Measurements from ENCODE around the gene MPZL3. TPM values are rescaled to one million over a fixed set of nuclear protein-coding genes. Genes with fewer than 3 reads are reported as not detected.

The MPZL3 gene
- polyA plus RNA-seq, 1 of the 3 experiments (the other 2 are of a cell fraction), result 0.38 TPM

DNA sequence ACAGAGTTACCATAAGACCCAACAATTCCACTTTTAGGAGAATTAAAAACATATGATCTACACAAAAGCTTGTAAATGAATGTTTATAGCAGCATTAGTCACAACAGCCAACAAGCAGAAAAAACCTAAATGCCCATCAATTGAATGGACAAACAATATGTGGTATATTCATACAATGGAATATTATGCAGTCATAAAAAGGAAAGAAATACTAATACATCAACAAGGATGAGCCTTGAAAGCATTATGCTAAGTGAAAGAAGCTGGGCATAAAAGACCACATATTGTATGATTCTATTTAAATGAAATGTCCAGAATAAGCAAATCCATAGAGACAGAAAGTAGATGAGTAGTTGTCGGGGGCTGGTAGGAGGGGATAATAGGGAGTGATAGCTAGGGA lies 7.0 kb upstream of the MPZL3 start:
- H3K36me3 ChIP-seq (replicated peaks in 1 of 2; ENCODE audit: control insufficient read depth in 1 of 2, insufficient read depth in 2 of 2, low read length in 1 of 2), result no peaks in the 10 kb centered on the region
- peaks cover 6% of the 10 kb centered on the region; the same call in 1 of the 2 replicates for H3K27me3 ChIP-seq (ENCODE audit: insufficient read depth)
- no peak overlapping the region for H3K4me2 ChIP-seq
- H3K4me3 ChIP-seq (ENCODE audit: low read depth in 2 of 2, low read length in 1 of 2), result no peak overlapping the region
- H2AFZ ChIP-seq (ENCODE audit: low read depth), result no peak overlapping the region
- no peaks in the 10 kb centered on the region for H4K20me1 ChIP-seq (ENCODE audit: insufficient read depth)
- H3K79me2 ChIP-seq (ENCODE audit: insufficient read depth), result no peaks in the 10 kb centered on the region
- no peaks in the 10 kb centered on the region for H3K9me2 ChIP-seq
- H3K9me3 ChIP-seq, result no peaks in the 10 kb centered on the region
- H3K27ac ChIP-seq (ENCODE audit: low read depth in 2 of 2, low read length in 1 of 2), result no peak overlapping the region
- H3K4me1 ChIP-seq (ENCODE audit: control insufficient read depth in 1 of 2, insufficient read depth in 2 of 2, low read depth in 1 of 2, low read length in 1 of 2), result no peaks in the 10 kb centered on the region
- H3K9ac ChIP-seq, result no peak overlapping the region
- ChIA-PET CTCF (no interaction called here), POLR2A (no interaction called here)
- no peak for DNase-seq
- 80% methylated on average over 1 of the region's 1 CpG for WGBS (ENCODE audit: low lambda C conversion rate)
- TF ChIP-seq EZH2phosphoT487 (IDR thresholded peaks at IDR 0.05; ENCODE audit: borderline replicate concordance, low read depth) (no peak), NFIC (IDR thresholded peaks at IDR 0.05; ENCODE audit: borderline replicate concordance) (no peak), RCOR1 (IDR thresholded peaks at IDR 0.05; ENCODE audit: low read length) (no peak), FOSL2 (IDR thresholded peaks at IDR 0.05; ENCODE audit: borderline replicate concordance, low read depth) (no peak), MXI1 (IDR thresholded peaks at IDR 0.05; ENCODE audit: low read depth, low read length) (no peak), NRF1 (IDR thresholded peaks at IDR 0.05; ENCODE audit: low read depth, low read length) (no peak), SIN3A (IDR thresholded peaks at IDR 0.05; ENCODE audit: borderline replicate concordance, low read depth, low read length) (no peak), GATA2 (CRISPR knock-in tag; IDR thresholded peaks at IDR 0.05) (no peak), FOXJ3 (CRISPR knock-in tag; IDR thresholded peaks at IDR 0.05) (no peak), RFX5 (IDR thresholded peaks at IDR 0.05; ENCODE audit: low read length) (no peak), CHD2 (IDR thresholded peaks at IDR 0.05; ENCODE audit: low read length, partially characterized antibody) (no peak), FOXM1 (IDR thresholded peaks at IDR 0.05; ENCODE audit: low read depth) (no peak), POLR2AphosphoS5 (IDR thresholded peaks at IDR 0.05; ENCODE audit: low read depth, low read length) (no peak), JUND (IDR thresholded peaks at IDR 0.05) (no peak), RAD21 (IDR thresholded peaks at IDR 0.05; ENCODE audit: low read length) (no peak), YY1 (IDR thresholded peaks at IDR 0.05; ENCODE audit: low read depth) (no peak)
- TF ChIP-seq, protein P1, sequence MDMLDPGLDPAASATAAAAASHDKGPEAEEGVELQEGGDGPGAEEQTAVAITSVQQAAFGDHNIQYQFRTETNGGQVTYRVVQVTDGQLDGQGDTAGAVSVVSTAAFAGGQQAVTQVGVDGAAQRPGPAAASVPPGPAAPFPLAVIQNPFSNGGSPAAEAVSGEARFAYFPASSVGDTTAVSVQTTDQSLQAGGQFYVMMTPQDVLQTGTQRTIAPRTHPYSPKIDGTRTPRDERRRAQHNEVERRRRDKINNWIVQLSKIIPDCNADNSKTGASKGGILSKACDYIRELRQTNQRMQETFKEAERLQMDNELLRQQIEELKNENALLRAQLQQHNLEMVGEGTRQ (IDR thresholded peaks at IDR 0.05; ENCODE audit: borderline replicate concordance, low read depth, low read length), result no peak
- TF ChIP-seq, protein P2, sequence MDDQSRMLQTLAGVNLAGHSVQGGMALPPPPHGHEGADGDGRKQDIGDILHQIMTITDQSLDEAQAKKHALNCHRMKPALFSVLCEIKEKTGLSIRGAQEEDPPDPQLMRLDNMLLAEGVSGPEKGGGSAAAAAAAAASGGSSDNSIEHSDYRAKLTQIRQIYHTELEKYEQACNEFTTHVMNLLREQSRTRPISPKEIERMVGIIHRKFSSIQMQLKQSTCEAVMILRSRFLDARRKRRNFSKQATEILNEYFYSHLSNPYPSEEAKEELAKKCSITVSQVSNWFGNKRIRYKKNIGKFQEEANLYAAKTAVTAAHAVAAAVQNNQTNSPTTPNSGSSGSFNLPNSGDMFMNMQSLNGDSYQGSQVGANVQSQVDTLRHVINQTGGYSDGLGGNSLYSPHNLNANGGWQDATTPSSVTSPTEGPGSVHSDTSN (IDR thresholded peaks at IDR 0.05), result no peak
- TF ChIP-seq, protein P3, sequence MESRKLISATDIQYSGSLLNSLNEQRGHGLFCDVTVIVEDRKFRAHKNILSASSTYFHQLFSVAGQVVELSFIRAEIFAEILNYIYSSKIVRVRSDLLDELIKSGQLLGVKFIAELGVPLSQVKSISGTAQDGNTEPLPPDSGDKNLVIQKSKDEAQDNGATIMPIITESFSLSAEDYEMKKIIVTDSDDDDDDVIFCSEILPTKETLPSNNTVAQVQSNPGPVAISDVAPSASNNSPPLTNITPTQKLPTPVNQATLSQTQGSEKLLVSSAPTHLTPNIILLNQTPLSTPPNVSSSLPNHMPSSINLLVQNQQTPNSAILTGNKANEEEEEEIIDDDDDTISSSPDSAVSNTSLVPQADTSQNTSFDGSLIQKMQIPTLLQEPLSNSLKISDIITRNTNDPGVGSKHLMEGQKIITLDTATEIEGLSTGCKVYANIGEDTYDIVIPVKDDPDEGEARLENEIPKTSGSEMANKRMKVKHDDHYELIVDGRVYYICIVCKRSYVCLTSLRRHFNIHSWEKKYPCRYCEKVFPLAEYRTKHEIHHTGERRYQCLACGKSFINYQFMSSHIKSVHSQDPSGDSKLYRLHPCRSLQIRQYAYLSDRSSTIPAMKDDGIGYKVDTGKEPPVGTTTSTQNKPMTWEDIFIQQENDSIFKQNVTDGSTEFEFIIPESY (IDR thresholded peaks at IDR 0.05; ENCODE audit: borderline replicate concordance, low read depth), result no peak
- TF ChIP-seq, protein P4, sequence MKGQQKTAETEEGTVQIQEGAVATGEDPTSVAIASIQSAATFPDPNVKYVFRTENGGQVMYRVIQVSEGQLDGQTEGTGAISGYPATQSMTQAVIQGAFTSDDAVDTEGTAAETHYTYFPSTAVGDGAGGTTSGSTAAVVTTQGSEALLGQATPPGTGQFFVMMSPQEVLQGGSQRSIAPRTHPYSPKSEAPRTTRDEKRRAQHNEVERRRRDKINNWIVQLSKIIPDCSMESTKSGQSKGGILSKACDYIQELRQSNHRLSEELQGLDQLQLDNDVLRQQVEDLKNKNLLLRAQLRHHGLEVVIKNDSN (IDR thresholded peaks at IDR 0.05; ENCODE audit: borderline replicate concordance, low read depth), result no peak
- no peaks in the 10 kb centered on the region for H3F3A ChIP-seq (replicated peaks; ENCODE audit: insufficient read depth)

Measured in SK-N-SH (cell line).